HG03196 (cell line): ENCODE results near the gene DRAP1.

Experiments
- ATAC-seq: cut with Tn5 transposase; IDR thresholded peaks from one replicate; pipeline ENCODE4 v1.9.1; 2021; ENCODE audit not compliant: unreplicated experiment

The DRAP1 gene, protein sequence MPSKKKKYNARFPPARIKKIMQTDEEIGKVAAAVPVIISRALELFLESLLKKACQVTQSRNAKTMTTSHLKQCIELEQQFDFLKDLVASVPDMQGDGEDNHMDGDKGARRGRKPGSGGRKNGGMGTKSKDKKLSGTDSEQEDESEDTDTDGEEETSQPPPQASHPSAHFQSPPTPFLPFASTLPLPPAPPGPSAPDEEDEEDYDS

DNA sequence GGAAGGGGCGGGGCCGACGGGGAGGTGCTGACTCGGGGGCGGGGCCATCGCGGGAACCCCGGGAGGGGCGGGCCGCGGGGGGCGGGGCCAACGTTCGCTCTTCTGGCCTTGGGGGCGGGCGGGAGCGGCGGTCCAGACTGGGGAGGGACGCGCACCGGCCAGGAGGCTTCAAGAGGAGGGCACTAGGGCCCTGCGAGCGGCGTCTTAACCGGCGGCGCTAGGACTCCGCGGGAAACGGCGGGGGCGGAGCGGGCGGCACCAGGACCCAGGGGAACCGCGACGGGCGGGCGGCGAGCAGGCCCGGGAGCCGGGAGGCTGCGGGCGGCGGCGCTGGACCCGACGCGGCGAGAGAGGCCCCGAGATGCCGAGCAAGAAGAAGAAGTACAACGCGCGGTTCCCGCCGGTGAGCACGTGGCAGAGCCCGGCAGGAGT, at the start of gene DRAP1:
Gene DRAP1, plus strand, starts transcription at position 286 of the 432 bp plus-strand sequence. Its CDS starts 76 bp downstream, at position 362.
- peak; percentile 73 for ATAC-seq

DNA sequence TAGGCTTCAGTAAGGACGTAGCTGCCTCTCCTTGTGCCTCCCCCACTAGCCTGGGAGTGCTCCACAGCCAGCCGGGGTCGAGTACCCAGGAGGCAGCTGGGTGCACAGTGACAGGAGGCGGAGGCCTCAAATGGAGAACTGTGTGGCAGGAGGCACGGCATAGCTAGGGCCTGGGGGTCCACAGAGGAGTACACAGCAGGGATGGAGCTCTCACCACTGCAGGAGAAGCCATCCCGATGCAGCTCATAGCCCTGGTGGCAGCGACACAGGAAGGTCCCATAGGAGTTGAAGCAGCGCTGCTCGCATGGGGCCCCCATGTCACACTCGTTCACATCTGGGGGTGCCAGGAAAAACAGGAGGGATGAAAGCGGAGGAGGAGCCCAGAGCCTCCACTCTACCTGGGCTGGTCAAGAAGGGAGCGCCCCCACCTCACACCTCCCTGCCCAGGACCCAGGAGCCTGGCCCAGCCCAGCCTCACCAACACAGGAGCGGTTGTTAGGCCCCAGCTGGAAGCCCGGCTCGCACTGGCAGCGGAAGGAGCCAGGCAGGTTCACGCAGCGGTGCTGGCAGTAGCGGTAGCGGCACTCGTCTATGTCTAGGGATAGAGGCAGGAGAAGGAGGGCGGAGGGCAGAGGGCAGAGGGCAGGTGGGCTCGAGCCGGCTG, 49.5 kb upstream of the DRAP1 start:
- ATAC-seq, result no peak

DNA sequence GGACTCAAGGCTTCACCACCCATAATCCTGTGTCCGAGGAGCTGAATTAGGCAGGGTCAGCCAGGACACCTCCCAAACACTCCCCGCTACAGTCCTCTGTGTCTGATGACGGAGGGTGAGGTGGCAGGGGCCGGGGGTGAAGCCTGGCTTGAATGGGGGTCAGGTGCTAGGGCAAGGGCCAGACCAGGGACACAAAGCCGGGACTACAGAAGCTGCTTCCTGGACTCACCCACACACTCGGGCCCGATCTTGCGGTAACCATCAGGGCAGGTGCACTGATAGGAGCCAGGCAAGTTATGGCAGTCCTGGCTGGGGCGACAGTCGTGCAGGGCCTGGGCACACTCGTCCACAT, 48.9 kb upstream of the DRAP1 start:
- ATAC-seq, result no peak

DNA sequence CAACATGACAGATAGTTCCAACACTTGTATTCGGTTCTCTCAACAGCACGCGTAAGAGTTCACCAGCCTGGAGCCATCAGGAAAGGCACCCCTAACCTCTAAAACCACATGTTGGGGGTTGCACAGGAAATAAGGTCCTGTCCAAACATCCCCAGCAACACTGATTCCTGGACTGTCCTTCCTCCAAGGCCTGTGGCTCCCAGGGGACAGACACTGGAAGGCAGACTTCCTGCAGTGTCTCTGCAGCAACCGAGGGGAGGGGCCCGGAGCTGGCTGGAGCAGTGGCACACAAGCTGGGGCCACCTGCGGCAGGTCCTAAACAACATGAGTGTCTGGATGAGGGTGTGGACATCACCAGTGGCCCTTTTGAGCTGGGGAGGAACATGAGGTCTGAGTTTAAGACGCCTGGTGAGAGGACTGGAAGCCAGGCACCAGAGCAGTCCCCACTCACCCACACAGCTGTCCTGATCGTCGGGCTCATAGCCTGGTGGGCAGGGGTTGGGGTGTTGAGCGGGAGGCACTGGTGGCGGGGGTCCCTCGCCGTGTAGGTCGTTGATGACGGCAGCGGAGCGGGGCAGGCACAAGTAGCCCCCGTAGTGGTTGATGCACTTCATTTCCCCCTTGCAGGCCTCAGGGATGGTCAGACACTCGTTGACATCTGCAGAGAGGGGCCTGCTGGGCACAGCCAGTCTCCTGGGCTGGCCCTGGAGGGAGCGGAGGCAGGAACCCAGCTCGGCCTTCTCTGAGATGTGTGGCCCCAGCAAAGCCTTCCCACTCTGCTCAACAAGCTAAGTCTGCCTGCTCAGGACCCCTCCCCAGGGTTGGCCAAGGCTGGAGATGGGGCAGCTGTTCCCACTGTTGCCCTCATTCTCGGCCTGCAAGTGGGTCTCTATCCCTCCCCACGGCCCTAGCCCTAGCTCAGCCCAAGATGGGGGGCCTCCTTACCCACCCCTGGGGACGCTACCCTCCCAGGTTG, 48.2 kb upstream of the DRAP1 start:
- no peak for ATAC-seq

DNA sequence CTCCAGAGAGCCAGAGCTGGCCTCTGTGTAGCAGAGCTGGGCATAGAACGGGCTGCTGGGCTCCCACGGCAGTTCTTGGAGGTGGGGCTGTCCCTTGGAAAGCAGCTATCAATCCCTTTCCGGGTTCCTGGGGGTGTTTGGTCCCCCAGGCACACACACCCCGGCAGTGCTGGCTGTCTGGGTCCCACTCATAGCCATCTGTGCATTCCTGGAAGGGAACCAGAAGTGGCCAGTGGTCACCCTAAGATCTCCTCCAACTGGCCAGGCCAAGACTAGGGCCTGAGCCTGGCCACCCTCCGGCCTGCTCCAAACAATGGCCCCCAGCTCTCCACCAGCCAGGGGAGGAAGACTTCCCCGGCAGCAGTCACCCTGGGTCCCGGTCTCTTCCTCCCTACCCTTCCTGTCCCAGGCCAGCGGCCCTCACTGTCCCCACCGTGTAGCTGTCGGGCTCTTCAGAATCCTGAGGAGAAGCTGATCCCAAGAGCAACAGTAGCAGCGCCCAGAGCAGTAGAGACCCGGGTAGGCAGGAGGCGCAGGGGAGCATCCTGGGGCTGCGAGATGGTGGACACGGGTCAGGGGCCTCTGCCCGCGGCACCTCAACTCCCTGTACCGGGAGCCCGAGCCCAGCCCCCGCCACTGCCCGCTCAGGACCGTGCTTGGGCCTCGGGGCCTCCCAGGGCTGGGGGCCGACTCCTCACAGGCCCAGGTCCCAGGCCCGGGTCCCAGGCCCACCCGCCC, 47.2 kb upstream of the DRAP1 start:
- ATAC-seq, result no peak

DNA sequence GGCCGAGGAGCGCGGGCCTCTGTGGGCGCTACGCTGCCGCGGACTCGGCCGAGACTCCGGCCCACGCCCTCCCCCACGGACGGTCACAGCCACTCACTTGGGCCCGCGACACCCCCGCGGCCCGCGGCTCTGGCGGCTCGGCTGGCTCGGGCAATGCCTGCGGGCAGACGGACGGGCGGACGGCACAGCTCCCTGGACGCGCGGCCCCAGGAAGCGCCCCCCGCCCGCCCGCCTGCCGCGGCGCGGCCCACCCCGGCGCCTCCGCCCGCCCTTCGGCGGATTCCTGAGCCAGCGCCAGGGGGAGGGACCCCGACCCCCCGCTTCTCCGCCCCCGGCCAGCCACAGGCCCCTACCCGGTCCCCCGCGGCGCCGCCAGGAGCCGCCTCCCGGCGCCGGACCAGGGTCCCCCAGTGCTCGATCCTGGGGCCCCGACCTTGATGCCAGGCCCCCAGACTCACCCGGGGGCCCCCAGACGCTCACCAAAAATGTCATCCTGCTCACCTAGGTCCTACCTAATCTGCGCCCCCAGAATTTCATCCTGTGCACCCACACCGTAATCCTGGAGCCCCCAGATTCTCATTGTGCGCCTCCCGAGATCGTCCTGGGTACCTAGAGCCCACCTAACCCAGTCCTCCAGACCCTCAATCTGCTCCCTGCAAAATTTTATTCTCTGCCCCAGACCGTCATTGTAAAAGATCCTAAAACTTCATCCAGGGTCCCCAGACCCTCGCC, 46.5 kb upstream of the DRAP1 start, which contains the start of gene EFEMP2:
Gene EFEMP2, minus strand, starts transcription at position 215 of the 732 bp plus-strand sequence. CDS start 446 bp downstream, outside the sequence.
- no peak for ATAC-seq

DNA sequence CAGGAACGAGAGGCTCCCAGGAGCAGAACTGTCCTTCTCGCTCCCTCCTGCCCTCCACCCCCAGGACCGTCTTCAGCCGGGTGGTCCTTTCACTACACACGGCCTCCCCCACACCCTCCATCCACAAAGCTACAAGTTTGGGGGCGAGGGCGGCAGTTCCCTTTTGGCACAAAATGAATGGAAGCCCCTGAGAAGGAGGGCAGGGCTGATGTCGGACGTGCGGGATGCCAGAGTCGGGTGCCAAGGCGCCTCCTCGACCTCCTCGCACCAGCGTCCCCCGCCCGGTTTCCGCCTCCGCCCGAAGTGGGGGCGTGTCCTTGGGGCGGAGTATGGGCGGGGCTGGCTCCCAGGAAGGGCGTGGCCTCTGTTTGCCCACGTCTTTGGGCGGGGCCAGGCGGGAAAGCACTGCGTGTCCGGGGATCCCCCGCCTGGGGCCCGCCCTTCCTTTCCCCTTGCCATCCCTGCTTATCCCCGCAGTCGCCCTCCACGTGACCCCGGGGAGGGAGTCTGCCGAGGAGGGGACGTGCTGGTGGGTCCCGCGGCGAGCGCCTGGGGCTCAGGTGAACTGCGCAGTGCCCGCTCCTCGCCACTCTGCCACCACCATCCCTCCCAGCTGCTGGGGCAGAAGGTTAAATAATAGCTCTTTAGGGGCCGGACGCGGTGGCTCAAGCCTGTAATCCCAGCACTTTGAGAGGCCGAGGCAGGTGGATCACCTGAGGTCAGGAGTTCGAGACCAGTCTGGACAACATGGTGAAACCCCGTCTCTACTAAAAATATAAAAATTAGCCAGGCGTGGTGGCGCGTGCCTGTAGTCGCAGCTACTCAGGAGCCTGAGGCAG, 45.7 kb upstream of the DRAP1 start:
- ATAC-seq, result peak; percentile 66

DNA sequence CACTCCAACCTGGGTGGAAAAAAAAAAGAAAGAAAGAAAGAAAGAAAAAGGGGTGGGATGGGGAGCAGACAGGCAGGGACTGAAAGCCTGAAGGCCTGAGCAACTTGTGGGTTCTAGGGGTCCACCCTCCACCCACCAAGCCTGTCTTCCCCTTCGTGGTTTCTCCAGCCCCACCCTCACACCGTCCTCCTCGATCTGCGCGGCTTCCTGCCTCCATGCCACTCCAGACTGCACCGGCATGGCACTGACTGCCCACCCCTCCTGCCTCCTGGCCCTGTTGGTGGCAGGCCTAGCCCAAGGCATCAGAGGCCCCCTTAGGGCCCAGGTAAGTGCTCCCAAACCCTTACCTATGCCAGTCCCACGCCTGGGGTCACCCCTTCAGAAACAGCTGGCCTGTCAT, 39.6 kb upstream of the DRAP1 start, which contains the start of gene CTSW:
Gene CTSW, plus strand, starts transcription at position 221 of the 400 bp plus-strand sequence. Its CDS starts 18 bp downstream, at position 239.
- ATAC-seq, result no peak

DNA sequence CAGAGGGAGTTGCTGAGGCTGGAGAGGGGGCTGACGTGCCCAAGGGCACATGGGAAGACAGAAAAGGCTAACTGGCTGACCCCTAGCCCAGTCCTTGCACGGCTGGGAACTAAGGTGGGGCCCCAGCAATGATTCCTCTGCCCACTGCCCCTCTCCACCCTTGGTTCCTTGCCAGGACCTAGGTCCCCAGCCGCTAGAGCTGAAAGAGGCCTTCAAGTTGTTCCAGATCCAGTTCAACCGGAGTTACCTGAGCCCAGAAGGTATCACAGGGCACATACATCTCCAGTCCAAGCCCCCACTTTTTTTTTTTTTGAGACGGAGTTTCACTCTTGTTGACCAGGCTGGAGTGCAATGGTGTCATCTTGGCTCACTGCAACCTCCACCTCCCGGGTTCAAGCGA, 39.2 kb upstream of the DRAP1 start:
- ATAC-seq, result no peak

DNA sequence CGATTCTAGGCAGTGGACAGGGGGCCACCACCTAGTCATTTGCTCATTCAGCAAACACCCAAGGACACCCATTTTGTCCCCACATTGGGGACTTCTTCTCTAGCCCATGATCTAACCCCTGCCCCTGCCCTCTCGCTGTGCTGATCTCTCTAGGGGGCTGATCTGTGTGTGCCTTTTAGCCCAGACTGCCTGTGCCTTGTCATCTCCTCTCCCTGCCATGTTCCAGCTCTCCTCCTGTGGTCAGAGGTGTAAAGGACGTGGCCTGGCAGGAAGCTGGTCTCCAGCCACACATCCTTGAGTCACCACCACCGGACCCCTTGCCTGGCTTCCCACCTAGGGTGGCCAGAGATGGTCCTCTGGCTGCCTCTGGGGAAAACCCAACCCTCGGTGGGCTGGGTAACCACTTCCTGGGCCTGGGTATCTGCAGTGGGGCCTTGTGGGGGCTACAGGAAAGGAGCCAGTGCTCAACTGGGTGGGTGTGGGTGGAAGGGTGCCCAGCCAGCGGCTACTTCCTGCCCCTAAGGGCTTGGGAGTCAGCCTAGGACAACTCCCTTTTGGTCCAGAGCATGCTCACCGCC, 38.3 kb upstream of the DRAP1 start:
- no peak for ATAC-seq

DNA sequence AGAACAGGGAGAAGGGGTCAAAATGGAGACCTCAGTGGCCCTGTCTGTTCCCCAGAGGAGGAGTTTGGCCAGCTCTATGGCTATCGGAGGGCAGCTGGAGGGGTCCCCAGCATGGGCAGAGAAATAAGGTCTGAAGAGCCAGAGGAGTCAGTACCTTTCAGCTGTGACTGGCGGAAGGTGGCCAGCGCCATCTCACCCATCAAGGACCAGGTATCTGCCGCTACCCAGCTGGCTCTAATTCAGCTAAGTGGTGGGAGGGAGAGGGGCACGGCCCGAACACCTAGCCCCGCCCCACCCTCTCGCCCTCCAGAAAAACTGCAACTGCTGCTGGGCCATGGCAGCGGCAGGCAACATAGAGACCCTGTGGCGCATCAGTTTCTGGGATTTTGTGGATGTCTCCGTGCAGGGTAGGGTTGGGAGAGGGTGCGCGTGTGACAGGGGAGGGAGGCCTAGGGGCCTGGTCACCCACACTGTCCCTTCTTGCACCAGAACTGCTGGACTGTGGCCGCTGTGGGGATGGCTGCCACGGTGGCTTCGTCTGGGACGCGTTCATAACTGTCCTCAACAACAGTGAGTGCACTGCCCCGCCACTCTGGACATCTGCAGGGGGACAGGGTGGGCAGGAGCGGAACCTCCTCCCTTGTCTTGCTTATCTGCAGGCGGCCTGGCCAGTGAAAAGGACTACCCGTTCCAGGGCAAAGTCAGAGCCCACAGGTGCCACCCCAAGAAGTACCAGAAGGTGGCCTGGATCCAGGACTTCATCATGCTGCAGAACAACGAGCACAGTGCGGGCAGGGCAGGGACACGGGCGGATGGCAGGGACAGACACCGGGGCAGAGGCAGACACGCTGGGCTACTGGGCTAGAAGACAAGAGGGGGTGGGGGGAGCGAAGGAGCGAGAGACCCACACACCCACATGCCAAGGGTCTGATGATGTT, 36.8 kb upstream of the DRAP1 start:
- no peak for ATAC-seq

DNA sequence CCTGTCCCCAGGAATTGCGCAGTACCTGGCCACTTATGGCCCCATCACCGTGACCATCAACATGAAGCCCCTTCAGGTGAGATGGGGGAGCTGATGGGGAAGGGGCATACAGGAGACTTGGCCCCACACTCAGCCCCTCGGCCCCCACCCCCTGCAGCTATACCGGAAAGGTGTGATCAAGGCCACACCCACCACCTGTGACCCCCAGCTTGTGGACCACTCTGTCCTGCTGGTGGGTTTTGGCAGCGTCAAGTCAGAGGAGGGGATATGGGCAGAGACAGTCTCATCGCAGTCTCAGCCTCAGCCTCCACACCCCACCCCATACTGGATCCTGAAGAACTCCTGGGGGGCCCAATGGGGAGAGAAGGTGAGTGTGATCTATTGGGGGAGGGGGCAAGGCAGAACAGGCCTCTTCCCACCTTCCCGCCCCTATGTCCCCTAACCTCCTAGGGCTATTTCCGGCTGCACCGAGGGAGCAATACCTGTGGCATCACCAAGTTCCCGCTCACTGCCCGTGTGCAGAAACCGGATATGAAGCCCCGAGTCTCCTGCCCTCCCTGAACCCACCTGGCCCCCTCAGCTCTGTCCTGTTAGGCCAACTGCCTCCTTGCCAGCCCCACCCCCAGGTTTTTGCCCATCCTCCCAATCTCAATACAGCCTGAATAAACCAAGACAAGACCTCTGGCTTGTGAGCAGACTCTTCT, 36.0 kb upstream of the DRAP1 start:
- ATAC-seq, result no peak

DNA sequence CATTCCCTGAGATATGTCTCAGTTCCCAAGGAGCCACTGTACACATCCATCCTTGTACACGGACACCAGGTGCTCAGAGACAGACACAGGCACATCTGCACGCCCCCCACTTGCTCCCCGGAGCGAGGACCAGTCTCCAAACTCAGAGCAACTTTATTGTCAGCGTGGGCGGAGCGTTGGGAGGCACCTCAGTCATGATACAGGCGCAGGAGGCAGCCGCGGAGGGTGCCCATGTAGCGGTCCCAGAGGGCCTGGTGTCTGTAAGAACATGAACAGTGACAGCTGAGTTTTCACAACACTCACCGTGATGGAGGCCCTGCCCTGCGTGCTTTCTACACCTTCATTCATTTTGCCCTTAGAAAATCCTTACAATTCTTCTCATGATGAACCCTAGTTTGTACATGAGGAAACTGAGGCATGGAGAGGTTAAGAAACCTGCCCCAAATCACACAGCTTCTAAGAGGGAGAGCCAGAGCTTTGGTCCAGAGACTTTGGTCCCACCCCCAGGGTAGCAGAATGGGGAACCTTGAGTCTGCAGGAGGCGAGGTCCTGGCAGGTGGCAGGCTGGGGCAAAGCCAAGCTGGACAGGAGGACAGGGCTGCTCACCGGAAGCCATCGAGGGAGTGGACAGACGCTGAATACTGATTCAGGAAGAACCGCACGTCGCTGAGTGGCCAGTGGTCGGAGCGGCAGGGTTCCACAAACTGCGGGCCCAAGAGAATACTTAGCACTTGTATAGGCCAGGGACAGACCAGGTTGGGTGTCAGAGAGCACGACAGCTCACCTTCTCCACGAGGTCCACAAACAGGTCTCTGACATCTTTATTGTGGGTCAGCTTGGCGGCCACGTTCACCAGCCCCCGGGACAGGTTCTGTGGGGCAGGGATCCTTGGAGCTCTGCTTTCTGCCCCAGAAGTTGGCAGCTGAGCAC, 35.2 kb upstream of the DRAP1 start:
- no peak for ATAC-seq

DNA sequence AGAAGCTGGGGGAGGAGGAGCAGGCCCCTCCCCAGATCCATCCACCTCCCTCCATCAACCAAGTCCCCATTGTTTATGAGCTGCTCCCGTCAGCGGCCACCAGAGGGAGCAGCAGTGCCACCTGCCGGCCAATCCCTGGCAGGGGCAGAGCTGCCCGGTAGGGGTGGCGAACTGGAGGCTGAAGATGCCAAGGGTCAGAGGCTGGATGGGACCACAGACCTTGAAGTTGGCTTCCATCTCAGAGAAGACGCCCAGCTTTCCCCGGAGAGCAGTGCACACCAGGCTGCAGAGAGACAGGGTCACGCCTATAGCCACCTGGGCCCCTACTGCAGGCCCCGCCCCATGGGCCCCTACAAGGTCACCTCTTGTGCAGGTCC, 34.5 kb upstream of the DRAP1 start:
- ATAC-seq, result no peak

DNA sequence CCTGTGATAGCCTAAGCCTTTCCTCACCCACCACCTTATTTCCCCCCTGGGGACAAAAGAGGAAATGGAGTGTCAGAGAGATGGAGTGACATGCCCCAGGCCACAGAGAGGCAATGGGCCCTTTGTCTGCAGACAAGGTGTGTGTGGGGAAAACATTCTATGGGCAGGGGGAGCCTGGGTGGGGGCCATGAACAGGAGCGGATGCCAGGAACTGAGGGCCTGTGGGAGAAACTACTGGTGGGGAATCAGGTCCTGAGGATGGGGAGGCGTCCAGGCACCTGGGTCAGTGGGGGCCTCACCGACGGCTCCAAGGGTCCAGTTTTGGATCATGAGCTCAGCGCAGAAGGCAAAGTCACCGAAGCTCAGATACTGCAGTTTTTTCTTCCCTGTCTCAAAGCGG, 34.0 kb upstream of the DRAP1 start:
- ATAC-seq, result no peak
